IMR-90 (cell line): ENCODE data around the gene TBC1D10B.

Experiments used
- CHD1 ChIP-seq: IDR thresholded peaks from 2 replicates; pipeline ENCODE4 v1.6.1; 2012; ENCODE audit warnings: low read depth, low read length, improper control_type of control experiment
- MAFK ChIP-seq: IDR thresholded peaks from 2 replicates; pipeline ENCODE4 v1.6.1; 2012; ENCODE audit warnings: low read depth, low read length, improper control_type of control experiment
- MXI1 ChIP-seq: IDR thresholded peaks from 2 replicates; pipeline ENCODE4 v1.6.1; 2012; ENCODE audit warnings: low read depth, mild to moderate bottlenecking, low read length, moderate library complexity, borderline replicate concordance
- POLR2A ChIP-seq: IDR thresholded peaks from 2 replicates; pipeline ENCODE4 v1.6.1; 2012; ENCODE audit warnings: mild to moderate bottlenecking, low read depth, low read length
- RCOR1 ChIP-seq: IDR thresholded peaks from 2 replicates; pipeline ENCODE4 v1.6.1; 2012; ENCODE audit warnings: mild to moderate bottlenecking, low read length, improper control_type of control experiment; ENCODE audit not compliant: insufficient replicate concordance
- RFX5 ChIP-seq: IDR thresholded peaks from 2 replicates; pipeline ENCODE4 v1.8.0; 2012; ENCODE audit warnings: low read depth, mild to moderate bottlenecking, low read length, moderate library complexity
- SMC3 ChIP-seq: fragments of 150-350 bp; IDR thresholded peaks from 2 replicates; pipeline ENCODE4 v1.6.1; 2016; ENCODE audit warnings: low read depth, mild to moderate bottlenecking, antibody characterized with exemption, low read length, moderate library complexity
- TF ChIP-seq, protein P1 (sequence below): conservative IDR thresholded peaks from 2 replicates; pipeline ENCODE4 v1.5.1; 2012; ENCODE audit warnings: mild to moderate bottlenecking, low read depth, low read length, improper control_type of control experiment
- TF ChIP-seq, protein P2 (sequence below): fragments of 150-350 bp; IDR thresholded peaks from 2 replicates; pipeline ENCODE4 v1.6.1; 2017; ENCODE audit warnings: mild to moderate bottlenecking, antibody characterized with exemption, low read length, low read depth

GRCh38 chr16:30342751-30343490 lies 27.4 kb downstream of the TBC1D10B start:
- TF ChIP-seq CHD1 (no peak), MAFK (no peak), RFX5 (no peak), RCOR1 (no peak), SMC3 (no peak), POLR2A (no peak), MXI1 (no peak)
- TF ChIP-seq, protein P1, sequence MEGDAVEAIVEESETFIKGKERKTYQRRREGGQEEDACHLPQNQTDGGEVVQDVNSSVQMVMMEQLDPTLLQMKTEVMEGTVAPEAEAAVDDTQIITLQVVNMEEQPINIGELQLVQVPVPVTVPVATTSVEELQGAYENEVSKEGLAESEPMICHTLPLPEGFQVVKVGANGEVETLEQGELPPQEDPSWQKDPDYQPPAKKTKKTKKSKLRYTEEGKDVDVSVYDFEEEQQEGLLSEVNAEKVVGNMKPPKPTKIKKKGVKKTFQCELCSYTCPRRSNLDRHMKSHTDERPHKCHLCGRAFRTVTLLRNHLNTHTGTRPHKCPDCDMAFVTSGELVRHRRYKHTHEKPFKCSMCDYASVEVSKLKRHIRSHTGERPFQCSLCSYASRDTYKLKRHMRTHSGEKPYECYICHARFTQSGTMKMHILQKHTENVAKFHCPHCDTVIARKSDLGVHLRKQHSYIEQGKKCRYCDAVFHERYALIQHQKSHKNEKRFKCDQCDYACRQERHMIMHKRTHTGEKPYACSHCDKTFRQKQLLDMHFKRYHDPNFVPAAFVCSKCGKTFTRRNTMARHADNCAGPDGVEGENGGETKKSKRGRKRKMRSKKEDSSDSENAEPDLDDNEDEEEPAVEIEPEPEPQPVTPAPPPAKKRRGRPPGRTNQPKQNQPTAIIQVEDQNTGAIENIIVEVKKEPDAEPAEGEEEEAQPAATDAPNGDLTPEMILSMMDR, result no peak
- TF ChIP-seq, protein P2, sequence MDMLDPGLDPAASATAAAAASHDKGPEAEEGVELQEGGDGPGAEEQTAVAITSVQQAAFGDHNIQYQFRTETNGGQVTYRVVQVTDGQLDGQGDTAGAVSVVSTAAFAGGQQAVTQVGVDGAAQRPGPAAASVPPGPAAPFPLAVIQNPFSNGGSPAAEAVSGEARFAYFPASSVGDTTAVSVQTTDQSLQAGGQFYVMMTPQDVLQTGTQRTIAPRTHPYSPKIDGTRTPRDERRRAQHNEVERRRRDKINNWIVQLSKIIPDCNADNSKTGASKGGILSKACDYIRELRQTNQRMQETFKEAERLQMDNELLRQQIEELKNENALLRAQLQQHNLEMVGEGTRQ, result no peak
